ENCODE measurements around the gene TM9SF3. TPM values are rescaled to one million over a fixed set of nuclear protein-coding genes. Genes with fewer than 3 reads are reported as not detected.

TM9SF3 gene
- total RNA-seq, 1 donor from 2014 or later: 151 TPM

- Mint-ChIP-seq H3K36me3 (ENCODE audit: unreplicated experiment) (no peaks in the 10 kb centered on the region), H3K9me3 (ENCODE audit: unreplicated experiment) (no peaks in the 10 kb centered on the region), H3K27ac (ENCODE audit: unreplicated experiment) (no peak overlapping the region)
Measured at GRCh38 chr10:96502561-96503282, 84.1 kb downstream of the TM9SF3 start.

GRCh38 chr10:96501985-96502384, 84.8 kb downstream of the TM9SF3 start:
- no peak for DNase-seq (ENCODE audit: extremely low spot score, unreplicated experiment)
- no peak overlapping the region for H3K4me3 Mint-ChIP-seq (ENCODE audit: unreplicated experiment)
- no peak for TF ChIP-seq CTCF (IDR thresholded peaks at IDR 0.05)
- no peaks in the 10 kb centered on the region for H3K9me3 Mint-ChIP-seq (ENCODE audit: unreplicated experiment)
- peaks cover 11% of the 10 kb centered on the region for H3K27me3 Mint-ChIP-seq (ENCODE audit: unreplicated experiment)
- no peak overlapping the region for H3K27ac Mint-ChIP-seq (ENCODE audit: unreplicated experiment)
- no peaks in the 10 kb centered on the region for H3K36me3 Mint-ChIP-seq (ENCODE audit: unreplicated experiment)
- no peaks in the 10 kb centered on the region for H3K4me1 Mint-ChIP-seq (ENCODE audit: unreplicated experiment)

More at GRCh38 chr10:96502561-96503282, 84.1 kb downstream of the TM9SF3 start:
- H3K4me1 Mint-ChIP-seq (ENCODE audit: unreplicated experiment): no peaks in the 10 kb centered on the region
- TF ChIP-seq CTCF (IDR thresholded peaks at IDR 0.05): no peak
- peaks cover 14% of the 10 kb centered on the region for H3K27me3 Mint-ChIP-seq (ENCODE audit: unreplicated experiment)
- DNase-seq (ENCODE audit: extremely low spot score, unreplicated experiment): peak; percentile 62
- H3K4me3 Mint-ChIP-seq (ENCODE audit: unreplicated experiment): no peak overlapping the region

DNA sequence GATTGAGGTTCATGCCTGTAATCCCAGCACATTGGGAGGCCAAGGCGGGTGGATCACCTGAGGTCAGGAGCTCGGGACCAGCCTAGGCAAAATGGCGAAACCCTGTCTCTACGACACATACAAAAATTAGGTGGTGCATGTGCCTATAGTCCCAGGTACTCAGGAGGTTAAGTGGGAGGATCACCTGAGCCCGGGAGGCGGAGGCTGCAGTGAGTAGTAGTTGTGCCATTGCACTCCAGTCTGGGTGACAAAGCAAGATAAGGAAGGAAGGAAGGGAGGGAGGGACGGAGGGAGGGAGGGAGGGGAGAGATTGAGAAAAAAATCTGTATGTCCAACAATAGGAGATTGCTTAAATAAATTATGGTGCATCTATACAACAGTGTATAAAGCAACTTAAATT, 86.3 kb downstream of the TM9SF3 start:
- no peak overlapping the region for H3K27ac Mint-ChIP-seq (ENCODE audit: unreplicated experiment)
- TF ChIP-seq CTCF (IDR thresholded peaks at IDR 0.05): no peak
- DNase-seq (ENCODE audit: extremely low spot score, unreplicated experiment): peak; percentile 51
- no peaks in the 10 kb centered on the region for H3K9me3 Mint-ChIP-seq (ENCODE audit: unreplicated experiment)
- H3K4me3 Mint-ChIP-seq (ENCODE audit: unreplicated experiment): no peak overlapping the region
- H3K4me1 Mint-ChIP-seq (ENCODE audit: unreplicated experiment): no peaks in the 10 kb centered on the region
- H3K27me3 Mint-ChIP-seq (ENCODE audit: unreplicated experiment): peaks cover 14% of the 10 kb centered on the region
- H3K36me3 Mint-ChIP-seq (ENCODE audit: unreplicated experiment): no peaks in the 10 kb centered on the region

GRCh38 chr10:96500050-96500449, 86.8 kb downstream of the TM9SF3 start:
- peaks cover 17% of the 10 kb centered on the region for H3K27me3 Mint-ChIP-seq (ENCODE audit: unreplicated experiment)
- no peaks in the 10 kb centered on the region for H3K36me3 Mint-ChIP-seq (ENCODE audit: unreplicated experiment)
- no peak overlapping the region for H3K27ac Mint-ChIP-seq (ENCODE audit: unreplicated experiment)
- DNase-seq (ENCODE audit: extremely low spot score, unreplicated experiment): no peak
- H3K9me3 Mint-ChIP-seq (ENCODE audit: unreplicated experiment): no peaks in the 10 kb centered on the region
- TF ChIP-seq CTCF (IDR thresholded peaks at IDR 0.05): no peak
- H3K4me1 Mint-ChIP-seq (ENCODE audit: unreplicated experiment): no peaks in the 10 kb centered on the region
- H3K4me3 Mint-ChIP-seq (ENCODE audit: unreplicated experiment): no peak overlapping the region

- TF ChIP-seq CTCF (IDR thresholded peaks at IDR 0.05): no peak
- DNase-seq (ENCODE audit: extremely low spot score, unreplicated experiment): peak; percentile 59
- no peak overlapping the region for H3K27ac Mint-ChIP-seq (ENCODE audit: unreplicated experiment)
- H3K4me1 Mint-ChIP-seq (ENCODE audit: unreplicated experiment): no peaks in the 10 kb centered on the region
- H3K27me3 Mint-ChIP-seq (ENCODE audit: unreplicated experiment): peaks cover 18% of the 10 kb centered on the region
- H3K36me3 Mint-ChIP-seq (ENCODE audit: unreplicated experiment): no peaks in the 10 kb centered on the region
- no peaks in the 10 kb centered on the region for H3K9me3 Mint-ChIP-seq (ENCODE audit: unreplicated experiment)
- H3K4me3 Mint-ChIP-seq (ENCODE audit: unreplicated experiment): no peak overlapping the region
Measured at GRCh38 chr10:96497391-96497790, 89.4 kb downstream of the TM9SF3 start.
